Stimulated activated CD8-positive, alpha-beta memory T cell treated with anti-CD3 and anti-CD28 coated beads, Interleukin-12 subunit alpha, Interleukin-12 subunit beta, amount 100 ng/mL, for 24 hours (primary cell): ENCODE results near the gene UGCG.
"Not testable (repeated sequence)": the region's sequence is repeated elsewhere in the genome, so short reads cannot be mapped to it uniquely, and the experiment has no call there.

ENCODE experiments used
- DNase-seq: peaks from one replicate; pipeline ENCODE4 v3.0.0-alpha.2; 2020; ENCODE audit errors: extremely low read depth

UGCG gene

GRCh38 chr9:111953444-111953843, 56.8 kb downstream of the UGCG start:
- DNase-seq, result no peak

GRCh38 chr9:111955048-111955447, 58.4 kb downstream of the UGCG start:
- DNase-seq, result no peak

GRCh38 chr9:111957856-111958631, 61.4 kb downstream of the UGCG start:
- no peak for DNase-seq

GRCh38 chr9:111959468-111960359, 63.1 kb downstream of the UGCG start:
- no peak for DNase-seq

DNA sequence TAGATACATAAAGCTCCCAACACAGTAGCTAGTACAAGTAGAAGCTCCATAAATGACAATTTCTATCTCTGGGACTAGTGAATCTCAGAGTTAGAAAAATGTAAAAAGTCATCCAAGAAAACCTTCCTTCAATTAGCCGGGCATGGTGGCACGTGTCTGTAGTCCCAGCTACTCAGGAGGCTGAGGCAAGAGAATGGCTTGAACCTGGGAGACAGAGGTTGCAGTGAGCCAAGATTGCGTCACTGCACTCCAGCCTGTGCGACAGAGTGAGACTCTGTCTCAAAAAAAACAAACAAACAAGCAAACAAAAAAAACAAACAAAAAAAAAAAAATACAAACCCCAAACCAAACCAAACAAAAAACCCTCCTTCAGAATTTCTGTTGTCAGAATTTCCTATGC, 63.9 kb downstream of the UGCG start:
- not testable (repeated sequence) for DNase-seq

DNA sequence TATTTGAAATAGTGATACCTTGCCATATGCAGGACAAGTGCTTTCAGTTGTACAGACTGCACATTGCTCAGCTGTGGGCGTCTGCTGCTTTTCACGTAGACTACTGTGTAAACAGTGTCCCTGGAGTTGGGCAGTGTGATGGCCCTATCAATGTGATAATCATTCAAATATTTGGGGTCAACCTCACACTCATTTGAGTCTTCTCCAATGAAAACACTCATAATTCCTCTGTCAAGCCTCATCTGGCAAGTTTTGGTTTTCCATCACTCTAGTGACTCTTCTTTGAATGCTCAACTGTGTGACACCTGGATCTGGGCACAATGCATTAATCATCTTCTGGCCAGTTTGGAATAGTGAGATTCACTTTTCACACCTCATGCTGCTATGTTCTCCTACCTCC, 64.4 kb downstream of the UGCG start:
- no peak for DNase-seq

DNA sequence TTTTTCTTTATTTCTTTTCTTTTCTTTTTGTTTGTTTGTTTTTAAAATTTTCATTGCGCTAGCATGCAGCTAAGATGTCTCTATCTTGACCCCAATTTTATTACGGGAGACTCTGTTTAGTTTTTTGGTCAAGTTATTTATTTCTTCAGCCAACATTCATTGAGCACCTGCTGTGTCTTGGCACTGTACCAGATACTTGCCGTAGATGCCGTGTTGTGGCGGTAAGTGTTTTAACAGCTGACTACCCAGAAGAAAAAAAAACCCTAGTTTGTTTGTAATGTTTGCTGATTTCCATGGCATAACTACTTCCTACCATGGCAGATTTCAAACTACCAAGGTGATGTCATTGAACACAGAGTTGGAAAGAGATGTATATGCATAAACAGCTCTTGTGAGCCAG, 65.0 kb downstream of the UGCG start:
- DNase-seq, result no peak

GRCh38 chr9:111962021-111962420, 65.4 kb downstream of the UGCG start:
- DNase-seq, result no peak

GRCh38 chr9:111963995-111964394, 67.4 kb downstream of the UGCG start:
- no peak for DNase-seq

- no peak for DNase-seq
These were observed 69.0 kb downstream of the UGCG start for GRCh38 chr9:111965566-111966019.

- no peak for DNase-seq
These were observed 69.6 kb downstream of the UGCG start for GRCh38 chr9:111966124-111966723.

- DNase-seq, result no peak
These were observed 70.3 kb downstream of the UGCG start for GRCh38 chr9:111966861-111967291.

DNA sequence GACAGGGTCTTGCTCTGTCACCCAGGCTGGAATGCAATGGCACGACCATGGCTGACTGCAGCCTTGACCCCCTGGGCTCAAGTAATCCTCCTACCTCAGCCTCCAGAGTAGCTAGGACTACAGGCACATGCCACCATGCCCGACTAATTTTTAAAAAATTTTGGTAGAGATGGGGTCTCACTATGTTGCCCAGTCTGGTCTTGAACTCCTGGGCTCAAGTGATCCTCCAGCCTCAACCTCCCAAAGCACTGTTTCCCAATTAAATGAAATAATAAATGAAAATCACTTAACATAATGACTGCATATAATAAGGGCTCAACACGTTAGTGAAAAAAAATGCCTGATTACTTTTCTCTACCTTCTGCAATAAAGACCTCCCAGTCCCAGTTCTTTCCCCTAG, 71.0 kb downstream of the UGCG start:
- DNase-seq, result no peak

DNA sequence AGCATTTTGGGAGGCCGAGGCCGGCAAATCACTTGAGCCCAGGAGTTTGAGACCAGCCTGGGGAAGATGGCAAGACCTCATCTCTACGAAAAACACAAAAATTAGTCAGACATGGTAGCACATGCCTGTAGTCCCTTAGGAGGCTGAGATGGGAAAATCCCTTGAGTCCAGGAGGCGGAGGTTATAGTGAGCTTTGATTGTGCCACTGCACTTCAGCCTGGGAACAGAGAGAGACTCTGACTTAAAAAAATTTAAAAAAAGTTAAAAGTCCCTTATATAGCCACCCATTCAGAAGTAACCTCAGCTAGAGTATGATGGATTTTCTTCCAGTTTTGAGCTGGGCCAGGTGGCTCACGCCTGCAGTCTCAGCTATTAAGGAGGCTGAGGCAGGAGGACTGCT, 72.4 kb downstream of the UGCG start:
- no peak for DNase-seq

DNA sequence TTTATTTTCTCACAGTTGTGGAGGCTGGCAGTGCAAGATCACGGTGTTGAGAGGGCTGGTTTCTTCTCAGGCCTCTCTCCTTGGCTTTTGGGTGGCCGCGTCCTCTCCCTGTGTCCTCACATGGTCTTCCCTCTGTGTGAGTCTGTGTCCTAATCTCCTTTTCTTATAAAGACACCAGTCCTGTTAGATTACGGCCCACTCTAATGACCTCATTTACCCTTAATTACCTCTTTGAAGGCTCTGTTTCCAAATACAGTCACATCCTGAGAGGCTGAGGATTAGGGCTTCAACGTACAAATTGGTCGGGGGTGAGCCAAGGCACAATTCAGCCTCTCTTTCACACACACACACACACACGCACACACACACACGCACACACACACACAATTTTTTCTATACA, 73.0 kb downstream of the UGCG start:
- DNase-seq, result no peak

DNA sequence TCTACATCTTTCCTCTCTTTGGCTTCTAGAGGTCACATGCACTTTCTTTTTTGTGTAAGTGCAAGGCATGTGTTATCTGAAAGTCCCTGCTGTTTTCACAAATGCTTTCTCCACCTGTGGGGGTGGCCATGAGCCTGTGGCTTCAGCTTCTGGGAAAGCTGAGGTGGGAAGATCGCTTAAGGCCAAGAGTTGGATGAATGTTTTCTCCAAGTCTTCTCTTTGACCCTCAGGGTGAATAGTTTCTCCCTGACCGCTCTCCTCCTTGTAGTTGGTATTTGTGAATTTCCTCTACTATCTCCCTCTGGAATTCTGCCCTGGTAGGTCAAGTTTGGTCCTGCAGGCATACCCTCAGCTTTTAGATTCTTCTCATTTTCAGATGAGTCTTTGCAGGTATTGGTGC, 74.2 kb downstream of the UGCG start:
- DNase-seq, result no peak

GRCh38 chr9:111974092-111974681, 77.6 kb downstream of the UGCG start:
- no peak for DNase-seq

GRCh38 chr9:111975709-111976108, 79.1 kb downstream of the UGCG start:
- no peak for DNase-seq

DNA sequence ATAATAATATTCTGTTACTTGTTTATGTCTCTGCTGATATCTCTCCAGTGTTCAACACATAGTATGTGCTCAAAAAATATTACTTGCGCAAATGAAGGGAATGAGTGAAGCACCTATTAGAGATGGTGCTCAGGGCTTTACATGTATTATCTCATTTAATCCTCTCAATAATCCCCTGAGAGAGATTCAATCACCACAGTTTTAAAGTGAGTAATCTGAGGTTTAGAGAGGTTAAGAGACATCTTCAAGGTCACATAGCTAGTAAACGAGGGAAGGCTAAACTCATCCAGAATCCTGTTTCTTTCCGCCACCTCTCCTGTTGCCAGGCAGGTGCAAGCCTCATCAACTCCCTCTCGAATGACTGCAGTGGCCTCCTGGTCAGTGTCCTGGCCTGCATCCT, 82.0 kb downstream of the UGCG start:
- no peak for DNase-seq

- no peak for DNase-seq
These were observed 82.9 kb downstream of the UGCG start for GRCh38 chr9:111979561-111979960.

GRCh38 chr9:111980398-111980797, 83.8 kb downstream of the UGCG start:
- no peak for DNase-seq

GRCh38 chr9:111983484-111983908, 86.9 kb downstream of the UGCG start:
- DNase-seq, result no peak
